ENCODE measurements around the gene ADAMTS6.
A peak's percentile ranks its signal among the peaks of the same experiment; 100 is the strongest.

Gene ADAMTS6

DNA sequence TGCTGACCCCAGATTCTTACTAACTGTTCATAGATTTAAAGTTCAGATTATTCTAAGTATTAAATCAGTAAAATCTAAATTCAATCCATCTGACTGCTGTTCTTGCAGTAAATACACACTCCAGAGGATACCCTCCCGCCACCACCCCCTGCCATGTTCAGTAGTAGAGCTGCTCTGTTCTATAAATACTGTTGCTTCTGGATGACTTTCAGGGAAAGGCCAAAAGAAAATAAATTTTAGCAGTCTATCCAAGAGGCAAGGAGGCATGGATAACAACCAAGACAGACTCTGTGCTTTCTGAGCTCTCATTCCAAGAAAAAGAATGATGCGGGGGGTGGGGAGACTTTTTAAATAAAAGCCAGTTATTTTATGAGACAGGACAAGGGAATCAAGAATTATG, 115.1 kb downstream of the ADAMTS6 start (continued):
- TF ChIP-seq, protein P1, sequence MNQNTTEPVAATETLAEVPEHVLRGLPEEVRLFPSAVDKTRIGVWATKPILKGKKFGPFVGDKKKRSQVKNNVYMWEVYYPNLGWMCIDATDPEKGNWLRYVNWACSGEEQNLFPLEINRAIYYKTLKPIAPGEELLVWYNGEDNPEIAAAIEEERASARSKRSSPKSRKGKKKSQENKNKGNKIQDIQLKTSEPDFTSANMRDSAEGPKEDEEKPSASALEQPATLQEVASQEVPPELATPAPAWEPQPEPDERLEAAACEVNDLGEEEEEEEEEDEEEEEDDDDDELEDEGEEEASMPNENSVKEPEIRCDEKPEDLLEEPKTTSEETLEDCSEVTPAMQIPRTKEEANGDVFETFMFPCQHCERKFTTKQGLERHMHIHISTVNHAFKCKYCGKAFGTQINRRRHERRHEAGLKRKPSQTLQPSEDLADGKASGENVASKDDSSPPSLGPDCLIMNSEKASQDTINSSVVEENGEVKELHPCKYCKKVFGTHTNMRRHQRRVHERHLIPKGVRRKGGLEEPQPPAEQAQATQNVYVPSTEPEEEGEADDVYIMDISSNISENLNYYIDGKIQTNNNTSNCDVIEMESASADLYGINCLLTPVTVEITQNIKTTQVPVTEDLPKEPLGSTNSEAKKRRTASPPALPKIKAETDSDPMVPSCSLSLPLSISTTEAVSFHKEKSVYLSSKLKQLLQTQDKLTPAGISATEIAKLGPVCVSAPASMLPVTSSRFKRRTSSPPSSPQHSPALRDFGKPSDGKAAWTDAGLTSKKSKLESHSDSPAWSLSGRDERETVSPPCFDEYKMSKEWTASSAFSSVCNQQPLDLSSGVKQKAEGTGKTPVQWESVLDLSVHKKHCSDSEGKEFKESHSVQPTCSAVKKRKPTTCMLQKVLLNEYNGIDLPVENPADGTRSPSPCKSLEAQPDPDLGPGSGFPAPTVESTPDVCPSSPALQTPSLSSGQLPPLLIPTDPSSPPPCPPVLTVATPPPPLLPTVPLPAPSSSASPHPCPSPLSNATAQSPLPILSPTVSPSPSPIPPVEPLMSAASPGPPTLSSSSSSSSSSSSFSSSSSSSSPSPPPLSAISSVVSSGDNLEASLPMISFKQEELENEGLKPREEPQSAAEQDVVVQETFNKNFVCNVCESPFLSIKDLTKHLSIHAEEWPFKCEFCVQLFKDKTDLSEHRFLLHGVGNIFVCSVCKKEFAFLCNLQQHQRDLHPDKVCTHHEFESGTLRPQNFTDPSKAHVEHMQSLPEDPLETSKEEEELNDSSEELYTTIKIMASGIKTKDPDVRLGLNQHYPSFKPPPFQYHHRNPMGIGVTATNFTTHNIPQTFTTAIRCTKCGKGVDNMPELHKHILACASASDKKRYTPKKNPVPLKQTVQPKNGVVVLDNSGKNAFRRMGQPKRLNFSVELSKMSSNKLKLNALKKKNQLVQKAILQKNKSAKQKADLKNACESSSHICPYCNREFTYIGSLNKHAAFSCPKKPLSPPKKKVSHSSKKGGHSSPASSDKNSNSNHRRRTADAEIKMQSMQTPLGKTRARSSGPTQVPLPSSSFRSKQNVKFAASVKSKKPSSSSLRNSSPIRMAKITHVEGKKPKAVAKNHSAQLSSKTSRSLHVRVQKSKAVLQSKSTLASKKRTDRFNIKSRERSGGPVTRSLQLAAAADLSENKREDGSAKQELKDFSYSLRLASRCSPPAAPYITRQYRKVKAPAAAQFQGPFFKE (tag by site-specific recombination; IDR thresholded peaks at IDR 0.05; ENCODE audit: borderline replicate concordance) = no peak
- TF ChIP-seq ZNF560 (tag by site-specific recombination; IDR thresholded peaks at IDR 0.05; ENCODE audit: borderline replicate concordance) (no peak), ZNF426 (tag by site-specific recombination; IDR thresholded peaks at IDR 0.05) (no peak), ZNF416 (tag by site-specific recombination; IDR thresholded peaks at IDR 0.05) (no peak), GLI4 (tag by site-specific recombination; IDR thresholded peaks at IDR 0.05) (no peak)
- TF ChIP-seq, protein P2, sequence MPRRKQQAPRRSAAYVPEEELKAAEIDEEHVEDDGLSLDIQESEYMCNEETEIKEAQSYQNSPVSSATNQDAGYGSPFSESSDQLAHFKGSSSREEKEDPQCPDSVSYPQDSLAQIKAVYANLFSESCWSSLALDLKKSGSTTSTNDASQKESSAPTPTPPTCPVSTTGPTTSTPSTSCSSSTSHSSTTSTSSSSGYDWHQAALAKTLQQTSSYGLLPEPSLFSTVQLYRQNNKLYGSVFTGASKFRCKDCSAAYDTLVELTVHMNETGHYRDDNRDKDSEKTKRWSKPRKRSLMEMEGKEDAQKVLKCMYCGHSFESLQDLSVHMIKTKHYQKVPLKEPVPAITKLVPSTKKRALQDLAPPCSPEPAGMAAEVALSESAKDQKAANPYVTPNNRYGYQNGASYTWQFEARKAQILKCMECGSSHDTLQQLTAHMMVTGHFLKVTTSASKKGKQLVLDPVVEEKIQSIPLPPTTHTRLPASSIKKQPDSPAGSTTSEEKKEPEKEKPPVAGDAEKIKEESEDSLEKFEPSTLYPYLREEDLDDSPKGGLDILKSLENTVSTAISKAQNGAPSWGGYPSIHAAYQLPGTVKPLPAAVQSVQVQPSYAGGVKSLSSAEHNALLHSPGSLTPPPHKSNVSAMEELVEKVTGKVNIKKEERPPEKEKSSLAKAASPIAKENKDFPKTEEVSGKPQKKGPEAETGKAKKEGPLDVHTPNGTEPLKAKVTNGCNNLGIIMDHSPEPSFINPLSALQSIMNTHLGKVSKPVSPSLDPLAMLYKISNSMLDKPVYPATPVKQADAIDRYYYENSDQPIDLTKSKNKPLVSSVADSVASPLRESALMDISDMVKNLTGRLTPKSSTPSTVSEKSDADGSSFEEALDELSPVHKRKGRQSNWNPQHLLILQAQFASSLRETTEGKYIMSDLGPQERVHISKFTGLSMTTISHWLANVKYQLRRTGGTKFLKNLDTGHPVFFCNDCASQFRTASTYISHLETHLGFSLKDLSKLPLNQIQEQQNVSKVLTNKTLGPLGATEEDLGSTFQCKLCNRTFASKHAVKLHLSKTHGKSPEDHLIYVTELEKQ (tag by site-specific recombination; IDR thresholded peaks at IDR 0.05; ENCODE audit: borderline replicate concordance) = no peak

DNA sequence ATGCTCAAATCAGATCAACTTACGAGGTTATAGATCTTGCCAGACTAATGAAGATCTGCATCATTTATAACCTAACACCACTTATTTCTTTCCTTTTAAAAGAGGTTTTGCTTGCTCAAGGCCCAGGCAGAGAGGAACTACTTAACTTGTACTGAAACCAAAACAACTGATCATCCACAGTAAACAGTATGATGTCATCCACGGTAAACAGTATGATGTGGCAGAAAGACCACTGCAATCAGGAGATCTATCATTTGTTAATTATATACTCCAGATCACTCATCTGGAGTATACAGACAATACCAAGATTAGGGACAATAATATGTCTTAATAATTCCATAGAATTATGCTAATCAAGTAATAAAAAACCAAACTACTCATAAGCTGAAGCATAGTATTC, 116.8 kb downstream of the ADAMTS6 start:
- Histone ChIP-seq H3K4me3 (ENCODE audit: low read depth, low read length) (no peak overlapping the region), H3K4me1 (ENCODE audit: control insufficient read depth, insufficient read depth, low read length) (no peaks in the 10 kb centered on the region), H3K9me3 (ENCODE audit: control insufficient read depth, insufficient read depth, low read depth, low read length) (no peaks in the 10 kb centered on the region), H3K36me3 (ENCODE audit: control insufficient read depth in 2 of 2, insufficient read depth in 1 of 2, low read length in 2 of 2) (no peaks in the 10 kb centered on the region), H3K27ac (ENCODE audit: extremely low read depth, low read depth, low read length) (no peak overlapping the region)
- CTCF ChIA-PET = no interaction called here
- POLR2A ChIA-PET = interaction anchor here (0.7 kb wide), 1 partner anchor 68 kb away, joined by 4 read pairs; no protein-coding TSS in a partner anchor
- TF ChIP-seq, protein P3, sequence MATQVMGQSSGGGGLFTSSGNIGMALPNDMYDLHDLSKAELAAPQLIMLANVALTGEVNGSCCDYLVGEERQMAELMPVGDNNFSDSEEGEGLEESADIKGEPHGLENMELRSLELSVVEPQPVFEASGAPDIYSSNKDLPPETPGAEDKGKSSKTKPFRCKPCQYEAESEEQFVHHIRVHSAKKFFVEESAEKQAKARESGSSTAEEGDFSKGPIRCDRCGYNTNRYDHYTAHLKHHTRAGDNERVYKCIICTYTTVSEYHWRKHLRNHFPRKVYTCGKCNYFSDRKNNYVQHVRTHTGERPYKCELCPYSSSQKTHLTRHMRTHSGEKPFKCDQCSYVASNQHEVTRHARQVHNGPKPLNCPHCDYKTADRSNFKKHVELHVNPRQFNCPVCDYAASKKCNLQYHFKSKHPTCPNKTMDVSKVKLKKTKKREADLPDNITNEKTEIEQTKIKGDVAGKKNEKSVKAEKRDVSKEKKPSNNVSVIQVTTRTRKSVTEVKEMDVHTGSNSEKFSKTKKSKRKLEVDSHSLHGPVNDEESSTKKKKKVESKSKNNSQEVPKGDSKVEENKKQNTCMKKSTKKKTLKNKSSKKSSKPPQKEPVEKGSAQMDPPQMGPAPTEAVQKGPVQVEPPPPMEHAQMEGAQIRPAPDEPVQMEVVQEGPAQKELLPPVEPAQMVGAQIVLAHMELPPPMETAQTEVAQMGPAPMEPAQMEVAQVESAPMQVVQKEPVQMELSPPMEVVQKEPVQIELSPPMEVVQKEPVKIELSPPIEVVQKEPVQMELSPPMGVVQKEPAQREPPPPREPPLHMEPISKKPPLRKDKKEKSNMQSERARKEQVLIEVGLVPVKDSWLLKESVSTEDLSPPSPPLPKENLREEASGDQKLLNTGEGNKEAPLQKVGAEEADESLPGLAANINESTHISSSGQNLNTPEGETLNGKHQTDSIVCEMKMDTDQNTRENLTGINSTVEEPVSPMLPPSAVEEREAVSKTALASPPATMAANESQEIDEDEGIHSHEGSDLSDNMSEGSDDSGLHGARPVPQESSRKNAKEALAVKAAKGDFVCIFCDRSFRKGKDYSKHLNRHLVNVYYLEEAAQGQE (tag by site-specific recombination; IDR thresholded peaks at IDR 0.05) = no peak
- TF ChIP-seq ZNF549 (tag by site-specific recombination; IDR thresholded peaks at IDR 0.05) = no peak
- TF ChIP-seq, protein P4, sequence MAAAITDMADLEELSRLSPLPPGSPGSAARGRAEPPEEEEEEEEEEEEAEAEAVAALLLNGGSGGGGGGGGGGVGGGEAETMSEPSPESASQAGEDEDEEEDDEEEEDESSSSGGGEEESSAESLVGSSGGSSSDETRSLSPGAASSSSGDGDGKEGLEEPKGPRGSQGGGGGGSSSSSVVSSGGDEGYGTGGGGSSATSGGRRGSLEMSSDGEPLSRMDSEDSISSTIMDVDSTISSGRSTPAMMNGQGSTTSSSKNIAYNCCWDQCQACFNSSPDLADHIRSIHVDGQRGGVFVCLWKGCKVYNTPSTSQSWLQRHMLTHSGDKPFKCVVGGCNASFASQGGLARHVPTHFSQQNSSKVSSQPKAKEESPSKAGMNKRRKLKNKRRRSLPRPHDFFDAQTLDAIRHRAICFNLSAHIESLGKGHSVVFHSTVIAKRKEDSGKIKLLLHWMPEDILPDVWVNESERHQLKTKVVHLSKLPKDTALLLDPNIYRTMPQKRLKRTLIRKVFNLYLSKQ (tag by site-specific recombination; IDR thresholded peaks at IDR 0.05; ENCODE audit: borderline replicate concordance) = no peak
- TF ChIP-seq, protein P5, sequence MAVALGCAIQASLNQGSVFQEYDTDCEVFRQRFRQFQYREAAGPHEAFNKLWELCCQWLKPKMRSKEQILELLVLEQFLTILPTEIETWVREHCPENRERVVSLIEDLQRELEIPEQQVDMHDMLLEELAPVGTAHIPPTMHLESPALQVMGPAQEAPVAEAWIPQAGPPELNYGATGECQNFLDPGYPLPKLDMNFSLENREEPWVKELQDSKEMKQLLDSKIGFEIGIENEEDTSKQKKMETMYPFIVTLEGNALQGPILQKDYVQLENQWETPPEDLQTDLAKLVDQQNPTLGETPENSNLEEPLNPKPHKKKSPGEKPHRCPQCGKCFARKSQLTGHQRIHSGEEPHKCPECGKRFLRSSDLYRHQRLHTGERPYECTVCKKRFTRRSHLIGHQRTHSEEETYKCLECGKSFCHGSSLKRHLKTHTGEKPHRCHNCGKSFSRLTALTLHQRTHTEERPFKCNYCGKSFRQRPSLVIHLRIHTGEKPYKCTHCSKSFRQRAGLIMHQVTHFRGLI (tag by site-specific recombination; IDR thresholded peaks at IDR 0.05) = no peak
- no peak for TF ChIP-seq ZNF214 (tag by site-specific recombination; IDR thresholded peaks at IDR 0.05; ENCODE audit: borderline replicate concordance)
- no peak for TF ChIP-seq ZFP3 (tag by site-specific recombination; IDR thresholded peaks at IDR 0.05; ENCODE audit: low read depth)
- TF ChIP-seq SP7 (tag by site-specific recombination; IDR thresholded peaks at IDR 0.05) = 0 out of 2 replicates have a peak, but pooled peaks have one; percentile 51
- TF ChIP-seq, protein P6, sequence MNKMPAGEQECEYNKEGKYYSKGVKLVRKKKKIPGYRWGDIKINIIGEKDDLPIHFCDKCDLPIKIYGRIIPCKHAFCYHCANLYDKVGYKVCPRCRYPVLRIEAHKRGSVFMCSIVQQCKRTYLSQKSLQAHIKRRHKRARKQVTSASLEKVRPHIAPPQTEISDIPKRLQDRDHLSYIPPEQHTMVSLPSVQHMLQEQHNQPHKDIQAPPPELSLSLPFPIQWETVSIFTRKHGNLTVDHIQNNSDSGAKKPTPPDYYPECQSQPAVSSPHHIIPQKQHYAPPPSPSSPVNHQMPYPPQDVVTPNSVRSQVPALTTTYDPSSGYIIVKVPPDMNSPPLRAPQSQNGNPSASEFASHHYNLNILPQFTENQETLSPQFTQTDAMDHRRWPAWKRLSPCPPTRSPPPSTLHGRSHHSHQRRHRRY (tag by site-specific recombination; IDR thresholded peaks at IDR 0.05) = no peak
- no peak for TF ChIP-seq ZNF169 (tag by site-specific recombination; IDR thresholded peaks at IDR 0.05)
- TF ChIP-seq, protein P7, sequence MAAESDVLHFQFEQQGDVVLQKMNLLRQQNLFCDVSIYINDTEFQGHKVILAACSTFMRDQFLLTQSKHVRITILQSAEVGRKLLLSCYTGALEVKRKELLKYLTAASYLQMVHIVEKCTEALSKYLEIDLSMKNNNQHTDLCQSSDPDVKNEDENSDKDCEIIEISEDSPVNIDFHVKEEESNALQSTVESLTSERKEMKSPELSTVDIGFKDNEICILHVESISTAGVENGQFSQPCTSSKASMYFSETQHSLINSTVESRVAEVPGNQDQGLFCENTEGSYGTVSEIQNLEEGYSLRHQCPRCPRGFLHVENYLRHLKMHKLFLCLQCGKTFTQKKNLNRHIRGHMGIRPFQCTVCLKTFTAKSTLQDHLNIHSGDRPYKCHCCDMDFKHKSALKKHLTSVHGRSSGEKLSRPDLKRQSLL (tag by site-specific recombination; IDR thresholded peaks at IDR 0.05) = no peak
- no peak for TF ChIP-seq FEZF1 (tag by site-specific recombination; IDR thresholded peaks at IDR 0.05)

Data from HEK293 (cell line).